Keratinocyte (primary cell): ENCODE data around the gene LIPH.

Experiments used
- CTCF ChIP-seq, 3 experiments: IDR thresholded peaks in 1 of 3; conservative IDR thresholded peaks in 1 of 3; optimal IDR thresholded peaks in 1 of 3; 2 replicates in 2 of 3; 3 replicates in 1 of 3; pipeline versions ENCODE3 to v1.5.1; 2011; ENCODE audit warnings: low read length in 3 of 3, mild to moderate bottlenecking in 3 of 3, moderate library complexity in 2 of 3, control low read depth in 1 of 3, inconsistent platforms in 1 of 3; ENCODE audit not compliant: insufficient read depth in 2 of 3; ENCODE audit errors: extremely low read depth in 1 of 3
- EZH2 ChIP-seq: IDR thresholded peaks from one replicate; pipeline ENCODE4 v1.6.1; 2012; ENCODE audit warnings: inconsistent platforms, mild to moderate bottlenecking, low read length, moderate library complexity

GRCh38 chr3:185561958-185562357 is 9.6 kb upstream of the LIPH start:
- TF ChIP-seq EZH2 (no peak), CTCF (optimal IDR thresholded peaks at IDR 0.05 in 1 of 3, IDR thresholded peaks at IDR 0.05 in 1 of 3, conservative IDR thresholded peaks at IDR 0.05 in 1 of 3; ENCODE audit: extremely low read depth in 1 of 3, insufficient read depth in 2 of 3, low read length in 3 of 3) (no peak)
